ENCODE data around the gene GRK5. TPM values are rescaled to one million over a fixed set of nuclear protein-coding genes. Genes with fewer than 3 reads are reported as not detected.

GRK5 gene
- total RNA-seq, 1 donor from 2014 or later: 93.1 TPM

- no peak for DNase-seq (ENCODE audit: extremely low read depth, low read depth, low spot score)
Observed at GRCh38 chr10:119466076-119466475, 258.7 kb downstream of the GRK5 start.

- DNase-seq (ENCODE audit: extremely low read depth, low read depth, low spot score): no peak
Observed at GRCh38 chr10:119466655-119467054, 259.3 kb downstream of the GRK5 start.

DNA sequence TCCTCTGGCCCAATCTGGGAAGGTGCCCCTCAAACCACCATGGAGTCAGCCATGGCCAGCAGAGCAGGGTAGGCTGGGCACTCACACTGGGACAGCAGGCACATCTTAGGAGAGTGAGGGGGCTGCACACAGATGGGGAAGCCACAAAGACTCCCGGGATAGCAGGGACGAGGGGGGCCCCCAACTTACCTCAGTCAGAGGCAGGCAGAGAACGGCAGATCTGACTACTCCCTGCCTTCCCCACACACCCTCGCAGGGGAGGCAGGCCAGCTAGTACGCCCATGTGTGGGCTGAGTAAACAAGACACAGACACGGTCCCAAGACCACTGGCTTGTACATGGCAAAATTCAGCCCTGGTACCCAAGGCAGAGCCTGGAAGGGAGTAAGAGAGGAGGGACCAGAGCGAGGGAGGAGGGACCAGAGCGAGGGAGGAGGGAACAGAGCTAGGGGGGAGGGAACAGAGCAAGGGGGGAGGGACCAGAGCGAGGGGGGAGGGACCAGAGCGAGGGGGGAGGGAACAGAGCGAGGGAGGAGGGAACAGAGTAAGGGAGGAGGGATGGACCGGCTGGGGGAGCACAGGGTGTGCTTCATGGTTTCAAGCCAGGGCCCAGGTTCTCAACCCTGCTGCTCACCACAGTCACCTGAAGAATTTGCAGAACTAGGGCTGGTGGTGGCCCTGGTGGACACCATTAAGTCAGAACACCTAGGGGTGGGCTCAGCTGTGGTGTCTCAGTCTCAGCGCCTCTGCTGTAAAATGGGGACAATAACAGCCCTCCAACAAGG is 261.4 kb downstream of the GRK5 start:
- DNase-seq (ENCODE audit: extremely low read depth, low read depth, low spot score): no peak

DNA sequence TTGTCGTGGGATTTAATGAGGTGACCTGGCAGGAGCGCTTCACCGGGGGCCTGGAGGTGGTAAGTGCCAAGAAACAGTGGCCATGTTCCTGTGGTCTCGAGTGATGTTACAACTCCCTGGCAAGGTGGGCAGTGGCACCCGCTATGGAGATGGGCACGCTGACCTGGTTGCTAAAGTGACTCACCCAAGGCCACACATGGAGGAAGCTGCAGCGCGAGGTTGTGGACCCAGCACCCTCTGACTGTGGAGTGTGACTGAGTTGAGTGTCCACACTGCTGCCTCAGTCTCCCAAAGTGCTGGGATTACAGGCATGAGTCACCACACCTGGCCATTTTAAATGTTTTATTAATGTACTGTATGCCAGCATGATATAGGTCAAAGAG is 261.9 kb downstream of the GRK5 start:
- no peak for DNase-seq (ENCODE audit: extremely low read depth, low read depth, low spot score)

GRCh38 chr10:119469846-119470245 is 262.5 kb downstream of the GRK5 start:
- no peak for DNase-seq (ENCODE audit: extremely low read depth, low read depth, low spot score)

DNA sequence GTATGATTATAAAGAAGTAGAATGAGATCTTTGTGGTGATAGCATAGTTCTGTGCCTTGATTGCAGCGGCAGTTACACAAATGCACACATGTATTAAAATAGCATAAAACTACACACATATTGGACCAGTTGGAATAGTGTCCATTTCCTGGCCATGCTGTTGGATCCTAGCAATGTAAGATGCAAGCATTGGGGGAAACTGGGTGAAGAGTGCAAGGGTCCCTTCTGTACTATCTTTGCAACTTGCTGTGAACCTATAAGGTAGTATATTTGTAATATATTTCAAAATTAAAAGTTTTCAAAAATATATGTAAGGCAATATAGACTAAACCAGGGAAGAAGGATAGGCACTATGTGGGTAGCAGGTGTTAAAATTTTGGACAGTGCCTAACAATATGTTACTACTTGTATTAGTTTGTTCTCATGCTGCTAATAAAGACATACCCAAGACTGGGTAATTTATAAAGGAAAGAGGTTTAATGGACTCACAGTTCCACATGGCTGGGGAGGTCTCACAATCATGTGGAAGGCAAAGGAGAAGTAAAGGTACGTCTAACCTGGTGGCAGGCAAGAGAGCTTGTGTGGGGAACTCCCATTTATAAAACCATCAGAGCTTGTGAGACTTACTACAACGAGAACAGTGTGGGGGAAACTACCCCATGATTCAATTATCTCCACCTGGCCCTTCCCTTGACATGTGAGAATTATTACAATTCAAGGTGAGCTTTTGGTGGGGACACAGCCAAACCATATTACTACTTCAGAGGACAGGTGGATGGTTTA is 263.7 kb downstream of the GRK5 start:
- no peak for DNase-seq (ENCODE audit: extremely low read depth, low read depth, low spot score)

DNA sequence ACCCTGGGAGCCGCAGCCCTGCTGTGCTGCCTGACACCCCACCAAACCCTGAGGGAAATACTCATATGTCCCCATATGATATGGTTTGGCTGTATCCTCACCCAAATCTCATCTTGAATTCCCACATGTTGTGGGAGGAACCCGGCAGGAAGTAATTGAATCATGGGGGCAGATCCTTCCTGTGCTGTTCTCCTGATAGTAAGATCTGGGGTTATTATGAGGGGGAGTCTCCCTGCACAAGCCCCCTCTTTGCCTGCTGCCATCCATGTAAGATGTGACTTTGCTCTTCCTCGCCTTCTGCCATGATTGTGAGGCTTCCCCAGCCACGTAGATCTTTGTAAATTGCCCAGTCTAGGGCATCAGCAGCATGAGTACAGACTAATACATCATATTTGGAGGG is 266.4 kb downstream of the GRK5 start:
- DNase-seq (ENCODE audit: extremely low read depth, low read depth, low spot score): no peak

DNA sequence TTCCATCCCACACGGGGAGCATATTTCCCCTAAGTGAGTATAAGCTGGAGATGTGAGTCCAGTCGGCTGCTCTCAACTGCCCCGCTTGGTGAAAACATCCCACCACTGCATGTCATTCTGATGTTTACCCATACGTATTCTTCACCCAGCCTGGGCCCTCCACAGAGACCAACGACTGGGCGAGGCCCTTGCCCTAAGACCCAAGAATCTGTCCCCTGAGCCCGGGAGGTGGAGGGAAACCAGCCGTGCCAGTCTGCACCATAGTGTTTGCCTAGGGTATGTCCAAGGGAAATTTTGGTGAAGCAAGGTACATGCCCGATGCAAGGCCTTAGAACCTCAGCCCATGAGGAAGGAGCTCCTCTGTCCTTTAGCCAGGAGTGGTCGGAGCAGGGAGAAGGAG is 267.2 kb downstream of the GRK5 start:
- DNase-seq (ENCODE audit: extremely low read depth, low read depth, low spot score): no peak

DNA sequence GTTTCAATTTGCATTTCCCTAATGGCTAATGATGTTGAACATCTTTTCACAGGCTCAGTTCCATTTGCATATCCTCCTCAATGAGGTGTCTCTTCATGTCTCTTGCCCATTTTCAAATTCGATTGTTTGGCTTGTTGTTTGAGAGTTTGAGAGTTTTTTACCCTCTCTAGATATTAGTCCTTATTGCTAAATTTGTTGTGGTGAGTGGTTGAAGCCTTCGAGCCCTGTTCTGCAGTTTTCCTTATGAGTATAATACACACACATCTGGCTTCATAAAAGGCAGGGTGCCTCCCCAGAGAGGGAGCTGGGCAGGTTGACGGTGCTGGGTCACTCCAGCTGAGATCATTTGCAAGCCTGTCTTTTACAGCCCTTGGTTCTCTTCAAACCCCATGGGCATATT is 270.1 kb downstream of the GRK5 start:
- no peak for DNase-seq (ENCODE audit: extremely low read depth, low read depth, low spot score)

DNA sequence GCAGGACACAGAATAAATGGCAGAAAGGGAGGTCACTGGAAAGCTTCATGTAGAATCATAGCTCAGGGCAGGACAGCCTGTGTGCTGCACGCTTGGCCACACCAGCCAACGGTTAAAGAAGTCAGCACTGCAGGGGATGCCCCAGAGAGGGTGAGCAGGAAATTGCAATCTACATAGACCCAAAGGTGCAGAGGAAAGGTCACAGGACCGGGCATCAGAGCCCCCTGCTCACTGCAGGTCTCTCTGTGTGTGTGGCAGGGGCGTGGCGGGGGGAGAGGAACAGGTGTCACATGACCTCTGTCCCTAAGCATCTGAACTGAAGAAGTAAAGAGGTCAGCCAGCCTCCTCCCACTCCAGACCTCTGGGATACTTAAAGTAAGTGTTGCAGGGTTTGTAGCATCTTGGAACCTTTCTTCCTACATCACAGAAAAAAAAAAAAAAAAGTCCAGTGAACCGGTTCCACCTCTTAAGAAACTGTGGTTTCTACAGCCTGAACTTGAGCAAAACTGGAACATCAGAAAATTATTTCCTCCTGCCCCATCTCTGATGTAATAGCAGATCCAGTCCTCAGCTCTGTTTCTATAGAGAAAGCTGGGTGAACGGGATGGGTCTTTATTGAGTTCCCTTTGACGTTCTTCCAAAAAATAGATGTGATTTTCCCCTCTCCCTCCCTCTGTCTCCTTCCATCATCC is 270.9 kb downstream of the GRK5 start:
- DNase-seq (ENCODE audit: extremely low read depth, low read depth, low spot score): no peak

DNA sequence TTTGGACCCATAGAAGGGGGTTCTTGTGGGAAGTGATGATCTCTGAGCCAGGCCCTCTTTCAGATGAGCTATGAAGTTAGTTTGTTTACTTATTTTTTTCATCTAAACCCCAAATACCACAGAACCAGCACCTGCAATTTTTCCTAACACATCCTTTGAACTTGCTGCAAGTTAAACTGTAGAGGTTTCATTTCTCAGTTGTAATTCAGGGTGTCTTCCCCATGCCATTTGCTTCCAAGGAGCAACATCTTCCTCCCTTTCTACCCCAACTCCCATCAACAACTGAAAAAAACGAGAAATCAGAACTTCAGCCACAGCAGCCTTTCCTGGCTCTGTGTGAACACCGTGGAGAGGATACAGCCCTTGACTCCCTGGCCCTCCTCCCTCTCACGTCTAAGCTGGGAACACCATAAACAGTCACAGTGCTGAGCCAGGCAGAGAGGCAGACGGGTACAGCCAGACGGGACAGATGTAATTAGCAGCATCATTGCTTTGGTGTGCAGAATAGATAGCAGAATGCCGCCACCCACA is 271.5 kb downstream of the GRK5 start:
- no peak for DNase-seq (ENCODE audit: extremely low read depth, low read depth, low spot score)

GRCh38 chr10:119479532-119479931 is 272.2 kb downstream of the GRK5 start:
- DNase-seq (ENCODE audit: extremely low read depth, low read depth, low spot score): no peak

DNA sequence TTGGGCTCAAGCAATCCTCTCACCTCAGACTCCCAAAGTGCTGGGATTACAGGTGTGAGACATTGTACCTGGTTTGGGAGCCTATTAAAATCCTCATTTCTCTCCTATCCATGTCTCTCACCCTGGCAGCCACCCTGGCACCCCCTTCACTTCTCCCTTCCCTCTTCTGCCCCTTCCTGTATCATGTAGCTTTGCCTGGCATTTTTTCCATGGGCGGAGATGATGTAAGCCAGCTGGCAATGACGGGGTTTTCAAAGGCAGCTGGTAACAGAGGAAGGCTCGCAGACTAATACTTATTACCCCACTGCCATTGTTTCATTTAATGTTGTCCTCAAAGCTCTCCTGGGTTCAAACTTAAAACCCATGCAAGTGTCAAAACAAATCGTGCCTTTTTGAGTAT is 273.3 kb downstream of the GRK5 start:
- DNase-seq (ENCODE audit: extremely low read depth, low read depth, low spot score): no peak

GRCh38 chr10:119481781-119482426 is 274.5 kb downstream of the GRK5 start:
- no peak for DNase-seq (ENCODE audit: extremely low read depth, low read depth, low spot score)

DNA sequence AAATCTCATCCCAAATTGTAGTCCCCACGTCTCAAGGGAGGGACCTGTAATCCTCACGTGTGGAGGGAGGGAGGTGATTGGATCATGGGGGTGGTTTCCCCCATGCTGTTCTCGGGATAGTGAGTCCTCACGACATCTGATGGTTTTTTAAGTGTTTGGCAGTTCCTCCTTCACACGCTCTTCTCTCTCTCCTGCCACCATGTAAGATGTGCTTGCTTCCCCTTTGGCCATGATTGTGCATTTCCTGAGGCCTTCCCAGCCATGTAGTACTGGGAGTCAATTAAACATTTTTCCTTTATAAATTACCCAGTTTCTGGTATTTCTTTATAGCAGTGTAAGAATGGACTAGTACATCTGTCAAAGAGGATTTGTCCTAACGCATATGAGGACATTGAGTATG is 275.6 kb downstream of the GRK5 start:
- no peak for DNase-seq (ENCODE audit: extremely low read depth, low read depth, low spot score)

DNA sequence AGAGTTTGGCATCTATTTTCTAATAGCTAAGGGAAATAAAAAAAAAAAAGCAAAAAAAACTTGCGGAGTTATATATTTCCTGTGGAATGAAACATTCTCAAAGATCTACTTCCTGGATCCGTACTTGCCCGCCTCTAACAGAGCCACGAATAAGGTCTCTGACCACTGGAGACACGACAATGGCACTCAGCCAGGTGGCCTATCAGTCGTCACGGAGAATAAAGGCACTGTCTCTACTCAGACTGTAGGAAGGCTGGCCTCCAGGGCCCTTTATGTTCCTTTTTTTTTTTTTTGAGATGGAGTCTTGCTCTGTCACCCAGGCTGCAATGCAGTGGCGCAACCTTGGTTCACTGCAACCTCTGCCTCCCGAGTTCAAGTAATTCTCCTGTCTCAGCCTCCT is 276.5 kb downstream of the GRK5 start:
- no peak for DNase-seq (ENCODE audit: extremely low read depth, low read depth, low spot score)

- DNase-seq (ENCODE audit: extremely low read depth, low read depth, low spot score): no peak
Observed at GRCh38 chr10:119488675-119489074, 281.3 kb downstream of the GRK5 start.

- DNase-seq (ENCODE audit: extremely low read depth, low read depth, low spot score): no peak
Observed at GRCh38 chr10:119489991-119490326, 282.6 kb downstream of the GRK5 start.

- DNase-seq (ENCODE audit: extremely low read depth, low read depth, low spot score): no peak
Observed at GRCh38 chr10:119491966-119492757, 284.8 kb downstream of the GRK5 start.

- DNase-seq (ENCODE audit: extremely low read depth, low read depth, low spot score): no peak
Observed at GRCh38 chr10:119493155-119493554, 285.8 kb downstream of the GRK5 start.
